Hematopoietic multipotent progenitor cell treated with erythropoietin and hydrocortisone succinate and interleukin-3 and kit ligand, for 17 days (in vitro differentiated cells): Measurements from ENCODE around the gene DMD.
"Not testable (repeated sequence)": the region's sequence is repeated elsewhere in the genome, so short reads cannot be mapped to it uniquely, and the experiment has no call there.

Experiments used
- DNase-seq: peaks from one replicate; pipeline ENCODE4 v3.0.0-alpha.2; 2015; ENCODE audit warnings: low spot score

The DMD gene

GRCh38 chrX:32269866-32270265 lies 941.5 kb downstream of the DMD start:
- DNase-seq, result no peak

GRCh38 chrX:32268207-32268606 lies 943.1 kb downstream of the DMD start:
- DNase-seq, result no peak

GRCh38 chrX:32267796-32268195 lies 943.6 kb downstream of the DMD start:
- no peak for DNase-seq

GRCh38 chrX:32246675-32247074 lies 964.7 kb downstream of the DMD start:
- DNase-seq, result not testable (repeated sequence)

GRCh38 chrX:32195611-32196010 lies 1015.7 kb downstream of the DMD start:
- DNase-seq, result no peak

- no peak for DNase-seq
These were observed 1020.0 kb downstream of the DMD start for GRCh38 chrX:32191316-32191715.

GRCh38 chrX:32185160-32185559 lies 1026.2 kb downstream of the DMD start:
- no peak for DNase-seq

- DNase-seq, result no peak
These were observed 1028.3 kb downstream of the DMD start for GRCh38 chrX:32183066-32183465.

GRCh38 chrX:32176510-32176909 lies 1034.8 kb downstream of the DMD start:
- DNase-seq, result no peak

- no peak for DNase-seq
These were observed 1040.9 kb downstream of the DMD start for GRCh38 chrX:32170481-32170880.

GRCh38 chrX:32155044-32155638 lies 1056.2 kb downstream of the DMD start:
- DNase-seq, result no peak

GRCh38 chrX:32153585-32153984 lies 1057.8 kb downstream of the DMD start:
- no peak for DNase-seq

- no peak for DNase-seq
These were observed 1061.2 kb downstream of the DMD start for GRCh38 chrX:32150141-32150540.

GRCh38 chrX:32141841-32142240 lies 1069.5 kb downstream of the DMD start:
- DNase-seq, result no peak

- no peak for DNase-seq
These were observed 1071.9 kb downstream of the DMD start for GRCh38 chrX:32139476-32139875.

- no peak for DNase-seq
These were observed 1073.8 kb downstream of the DMD start for GRCh38 chrX:32137525-32137924.

- DNase-seq, result no peak
These were observed 1084.4 kb downstream of the DMD start for GRCh38 chrX:32126997-32127396.

- DNase-seq, result no peak
These were observed 1092.5 kb downstream of the DMD start for GRCh38 chrX:32118832-32119231.

GRCh38 chrX:32116047-32116446 lies 1095.3 kb downstream of the DMD start:
- DNase-seq, result no peak

GRCh38 chrX:32087663-32088062 lies 1123.7 kb downstream of the DMD start:
- DNase-seq, result no peak

GRCh38 chrX:32084757-32085156 lies 1126.6 kb downstream of the DMD start:
- DNase-seq, result no peak

- DNase-seq, result no peak
These were observed 1163.1 kb downstream of the DMD start for GRCh38 chrX:32048285-32048684.

- no peak for DNase-seq
These were observed 1166.2 kb downstream of the DMD start for GRCh38 chrX:32045149-32045548.

GRCh38 chrX:32041181-32041580 lies 1170.2 kb downstream of the DMD start:
- no peak for DNase-seq

- no peak for DNase-seq
These were observed 1184.6 kb downstream of the DMD start for GRCh38 chrX:32026772-32027171.
